ENCODE measurements around the gene APC2.

DNA sequence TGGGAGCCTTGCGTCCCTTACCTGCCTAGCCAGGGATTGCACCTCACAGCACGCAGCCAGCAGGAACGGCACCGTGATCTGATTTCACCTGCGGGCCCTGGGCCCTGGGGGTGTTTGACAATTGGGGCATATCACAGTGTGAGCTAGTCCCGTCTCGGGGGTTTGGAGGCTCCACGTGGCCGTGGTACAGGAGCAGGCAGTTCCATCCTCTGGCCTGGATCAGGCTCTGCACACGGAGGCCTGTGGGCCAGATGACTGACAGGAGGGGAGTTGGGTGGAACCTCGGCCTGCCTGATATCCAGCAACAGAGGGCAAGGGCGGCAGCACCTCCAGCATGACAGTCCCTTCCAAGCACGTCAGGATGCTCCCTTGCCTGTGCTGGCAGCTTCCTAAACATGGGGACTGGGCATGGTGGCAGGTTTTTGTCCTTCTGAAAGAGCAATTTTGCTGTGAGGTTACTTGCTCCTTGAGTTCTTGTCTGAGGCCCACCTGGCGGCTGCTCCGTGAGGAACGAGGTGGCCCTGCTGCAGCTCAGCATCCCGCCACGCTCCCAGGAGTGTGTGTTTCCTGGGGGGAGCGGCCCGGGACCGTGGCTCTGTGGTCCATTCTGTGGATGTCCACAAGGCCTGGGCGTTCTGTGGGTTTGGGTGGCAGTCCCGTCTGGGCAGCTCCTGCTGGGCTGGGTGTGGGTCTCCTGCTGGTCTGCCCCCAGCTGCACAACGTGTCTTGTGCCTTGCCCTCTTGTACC is 18.0 kb upstream of the APC2 start:
- TF ChIP-seq, protein P1, sequence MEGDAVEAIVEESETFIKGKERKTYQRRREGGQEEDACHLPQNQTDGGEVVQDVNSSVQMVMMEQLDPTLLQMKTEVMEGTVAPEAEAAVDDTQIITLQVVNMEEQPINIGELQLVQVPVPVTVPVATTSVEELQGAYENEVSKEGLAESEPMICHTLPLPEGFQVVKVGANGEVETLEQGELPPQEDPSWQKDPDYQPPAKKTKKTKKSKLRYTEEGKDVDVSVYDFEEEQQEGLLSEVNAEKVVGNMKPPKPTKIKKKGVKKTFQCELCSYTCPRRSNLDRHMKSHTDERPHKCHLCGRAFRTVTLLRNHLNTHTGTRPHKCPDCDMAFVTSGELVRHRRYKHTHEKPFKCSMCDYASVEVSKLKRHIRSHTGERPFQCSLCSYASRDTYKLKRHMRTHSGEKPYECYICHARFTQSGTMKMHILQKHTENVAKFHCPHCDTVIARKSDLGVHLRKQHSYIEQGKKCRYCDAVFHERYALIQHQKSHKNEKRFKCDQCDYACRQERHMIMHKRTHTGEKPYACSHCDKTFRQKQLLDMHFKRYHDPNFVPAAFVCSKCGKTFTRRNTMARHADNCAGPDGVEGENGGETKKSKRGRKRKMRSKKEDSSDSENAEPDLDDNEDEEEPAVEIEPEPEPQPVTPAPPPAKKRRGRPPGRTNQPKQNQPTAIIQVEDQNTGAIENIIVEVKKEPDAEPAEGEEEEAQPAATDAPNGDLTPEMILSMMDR (IDR thresholded peaks at IDR 0.05) = no peak
- TF ChIP-seq POLR2A (IDR thresholded peaks at IDR 0.05) = no peak
- no peak for TF ChIP-seq POLR2AphosphoS5 (IDR thresholded peaks at IDR 0.05)

Measured in prostate gland (tissue), 2 donors.